K562 (cell line): ENCODE data around the gene RBM5. TPM values are rescaled to one million over a fixed set of nuclear protein-coding genes. Genes with fewer than 3 reads are reported as not detected.

ENCODE experiments used
- ATAC-seq: fragments of 200-7000 bp; cut with Tn5 transposase; 3 replicates; pipeline ENCODE4 v1.9.1; 2020; ENCODE audit warnings: moderate library complexity
- BruUV-seq: library from RNA; stranded (reverse); fragments of 400-500 nt; replicated peaks from 2 replicates; lab custom pipeline; 2021; lab: Mats Ljungman, UMichigan
- CTCF ChIA-PET: fragments of 300-600 bp; formaldehyde crosslinking; extraction: SDS; loops from one replicate; lab custom pipeline; 2021; ENCODE audit warnings: low intra/inter-chr PET ratio; lab: Yijun Ruan, JAX
- POLR2A ChIA-PET: fragments of 300-600, 350-650 bp; sonication (Branson Sonifier 250); formaldehyde crosslinking; extraction: SDS; loops from one replicate; lab custom pipeline; 2021; ENCODE audit warnings: antibody characterized with exemption, inconsistent platforms; lab: Yijun Ruan, JAX
- DNase-seq, 4 experiments: peaks; one replicate each; pipeline versions ENCODE4 v3.0.0 to v3.0.0-alpha.2; 2011 to 2018; ENCODE audit warnings: low spot score in 3 of 4, mixed read lengths in 3 of 4; ENCODE audit errors: extremely low read depth in 1 of 4
- FAIRE-seq: peaks from 2 replicates; lab custom pipeline; 2011; peaks lifted over from hg19 to GRCh38; lab: Jason Lieb, UNC
- H2AFZ ChIP-seq: 2 replicates; pipeline ENCODE4 v1.6.0; 2011; ENCODE audit warnings: low read depth, low read length, control low read depth, inconsistent platforms
- H3K27ac ChIP-seq: fragments of 200-600 bp; 3 replicates; pipeline ENCODE4 v1.8.0; 2011; ENCODE audit warnings: low read depth, mild to moderate bottlenecking, control low read depth, inconsistent platforms, low read length, moderate library complexity, mixed read lengths; ENCODE audit errors: extremely low read depth
- H3K27me3 ChIP-seq, 2 experiments: fragments of 300-600 bp in 1 of 2; 2 replicates in 1 of 2; 3 replicates in 1 of 2; pipeline versions ENCODE4 v1.6.0 to v1.8.0; 2011; ENCODE audit warnings: inconsistent platforms in 2 of 2, low read length in 2 of 2, mild to moderate bottlenecking in 1 of 2, mixed read lengths in 1 of 2, moderate library complexity in 1 of 2; ENCODE audit not compliant: control insufficient read depth in 2 of 2, insufficient read depth in 2 of 2
- H3K36me3 ChIP-seq: fragments of 300-600 bp; 3 replicates; pipeline ENCODE4 v1.8.0; 2011; ENCODE audit warnings: mild to moderate bottlenecking, low read length, inconsistent platforms; ENCODE audit not compliant: control insufficient read depth, insufficient read depth
- H3K4me1 ChIP-seq, 2 experiments: fragments of 200-600 bp in 1 of 2; replicated peaks in 1 of 2; 2 replicates in 1 of 2; 3 replicates in 1 of 2; pipeline versions ENCODE4 v1.5.1 to v1.8.0; 2011; ENCODE audit warnings: inconsistent platforms in 2 of 2, low read length in 2 of 2, mild to moderate bottlenecking in 1 of 2, mixed read lengths in 1 of 2, moderate library complexity in 1 of 2; ENCODE audit not compliant: control insufficient read depth in 2 of 2, insufficient read depth in 2 of 2
- H3K4me2 ChIP-seq: 2 replicates; pipeline ENCODE4 v1.6.1; 2011; ENCODE audit warnings: low read length, control low read depth, inconsistent platforms, mixed read lengths; ENCODE audit not compliant: insufficient read depth
- H3K4me3 ChIP-seq: fragments of 200-600 bp; sonication (generic), shearing (Covaris generic); 2 replicates; pipeline ENCODE4 v1.5.1; 2016; ENCODE audit warnings: control low read depth, inconsistent platforms
- H3K79me2 ChIP-seq: fragments of 200-600 bp; 3 replicates; pipeline ENCODE4 v1.8.0; 2011; ENCODE audit warnings: low read length, inconsistent platforms; ENCODE audit not compliant: control insufficient read depth, insufficient read depth
- H3K9ac ChIP-seq, 2 experiments: 2 replicates each; pipeline versions ENCODE4 v1.6.0 to v1.6.1; 2011; ENCODE audit warnings: low read depth in 2 of 2, low read length in 2 of 2, control low read depth in 1 of 2, inconsistent platforms in 1 of 2, mild to moderate bottlenecking in 1 of 2, mixed read lengths in 1 of 2; ENCODE audit not compliant: insufficient read depth in 1 of 2
- H3K9me1 ChIP-seq: one replicate; pipeline ENCODE4 v1.6.0; 2011; ENCODE audit warnings: inconsistent platforms, mild to moderate bottlenecking, low read length, moderate library complexity; ENCODE audit not compliant: control insufficient read depth, insufficient read depth
- H3K9me3 ChIP-seq: replicated peaks from 2 replicates; pipeline ENCODE4 v1.5.1; 2011; ENCODE audit warnings: low read depth, low read length, inconsistent platforms; ENCODE audit not compliant: control insufficient read depth, insufficient read depth
- H4K20me1 ChIP-seq: replicated peaks from 2 replicates; pipeline ENCODE4 v1.6.1; 2011; ENCODE audit warnings: low read length, inconsistent platforms, mixed read lengths; ENCODE audit not compliant: control insufficient read depth, insufficient read depth
- EWSR1 ChIP-seq: fragments of 450-650 bp; IDR thresholded peaks from 2 replicates; pipeline ENCODE4 v1.6.1; 2018; ENCODE audit warnings: borderline replicate concordance, mild to moderate bottlenecking, low read depth, moderate library complexity; ENCODE audit not compliant: partially characterized antibody
- NCOA2 ChIP-seq, 2 experiments: fragments of 450-650 bp; IDR thresholded peaks; 2 replicates each; pipeline ENCODE4 v1.6.1; 2018; ENCODE audit warnings: mild to moderate bottlenecking in 2 of 2, moderate library complexity in 1 of 2; ENCODE audit not compliant: partially characterized antibody in 2 of 2
- RB1 ChIP-seq: fragments of 450-650 bp; IDR thresholded peaks from 2 replicates; pipeline ENCODE4 v1.6.1; 2017; ENCODE audit warnings: low read depth, mild to moderate bottlenecking
- WGBS: fragments of 100-300 bp; shearing (Covaris generic); methylation state at CpG from one replicate; pipeline ENCODE4 v1.1.6; 2016; ENCODE audit warnings: low coverage, mixed read lengths; ENCODE audit not compliant: insufficient coverage; ENCODE audit errors: missing lambda C conversion rate; 5-methylcytosine and 5-hydroxymethylcytosine counted together
- in situ Hi-C: fragments of 300-500 bp; cut with MboI; formaldehyde crosslinking; loops from 4 replicates; pipeline ENCODE4 v1.15.0; 2018; ENCODE audit warnings: inconsistent platforms, mixed read lengths
- intact Hi-C: fragments of 100-400 bp; cut with micrococcal nuclease; formaldehyde crosslinking; loops from 2 replicates; pipeline ENCODE4 v1.14.2; 2022
- polyA plus RNA-seq, 8 experiments: library from polyadenylated mRNA; depleted of rRNA in 4 of 8; stranded (reverse) in 5 of 8; unstranded in 3 of 8; fragments of >200 nt; fragmentation: Nextera tagmentation in 2 of 8; fragmentation: Illumina TruSeq in 1 of 8; extraction: Ambion mirVana in 2 of 8; extraction: Trizol in 1 of 8; gene quantifications; 2 replicates each; pipeline versions ENCODE4 v1.2.1 to v1.2.3, GENCODE V29; 2011 to 2014; ENCODE audit warnings: inconsistent platforms in 1 of 8, missing spikeins in 1 of 8
- total RNA-seq, 7 experiments: library from RNA; depleted of rRNA in 6 of 7; stranded (reverse); fragments of >200 nt in 6 of 7; fragmentation: Illumina TruSeq in 2 of 7; extraction: Trizol in 2 of 7; gene quantifications; 2 replicates each; pipeline versions ENCODE4 v1.2.1 to v1.2.3, GENCODE V29; 2011 to 2021; ENCODE audit warnings: low replicate concordance in 1 of 7
- TF ChIP-seq, protein P1 (sequence below): fragments of 450-650 bp; IDR thresholded peaks from 2 replicates; pipeline ENCODE4 v1.6.1; 2018; ENCODE audit warnings: mild to moderate bottlenecking, low read depth; ENCODE audit not compliant: partially characterized antibody

Gene RBM5
- total and polyA plus RNA-seq, 9 of the 15 experiments (the other 6 are each of a cell fraction or from before 2014, with no cell fraction given) = 24.5 to 153 (median 81.6) TPM

DNA sequence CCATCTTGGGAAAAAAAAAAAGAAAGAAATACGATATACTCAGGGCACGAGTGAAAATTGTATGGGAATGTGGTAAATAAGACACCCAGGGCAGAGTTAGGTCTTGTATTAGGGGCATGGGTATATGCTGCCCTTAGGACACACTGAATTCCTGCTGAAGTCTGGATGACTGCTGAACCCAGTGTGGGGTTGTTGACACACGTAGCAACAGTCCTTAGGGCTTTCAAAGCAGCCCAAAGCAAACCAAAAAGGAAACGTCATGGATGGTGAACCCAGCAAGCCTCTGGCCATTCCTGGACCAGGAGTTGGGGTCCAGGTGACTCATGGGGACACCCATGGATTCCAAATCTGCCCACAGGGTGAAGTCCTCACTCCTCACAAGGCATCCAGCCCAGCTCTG, 39.3 kb downstream of the RBM5 start:
- no peaks in the 10 kb centered on the region for H4K20me1 ChIP-seq
- WGBS = 0% methylated on average over 2 of the region's 4 CpGs
- no peaks in the 10 kb centered on the region for H3K9me3 ChIP-seq
- in situ Hi-C loops = no loop called here
- no peak overlapping the region for H3K9ac ChIP-seq
- TF ChIP-seq EWSR1 (no peak), RB1 (no peak), NCOA2 (IDR thresholded peaks at IDR 0.05; ENCODE audit: partially characterized antibody in 2 of 2) (no peak)
- TF ChIP-seq, protein P1, sequence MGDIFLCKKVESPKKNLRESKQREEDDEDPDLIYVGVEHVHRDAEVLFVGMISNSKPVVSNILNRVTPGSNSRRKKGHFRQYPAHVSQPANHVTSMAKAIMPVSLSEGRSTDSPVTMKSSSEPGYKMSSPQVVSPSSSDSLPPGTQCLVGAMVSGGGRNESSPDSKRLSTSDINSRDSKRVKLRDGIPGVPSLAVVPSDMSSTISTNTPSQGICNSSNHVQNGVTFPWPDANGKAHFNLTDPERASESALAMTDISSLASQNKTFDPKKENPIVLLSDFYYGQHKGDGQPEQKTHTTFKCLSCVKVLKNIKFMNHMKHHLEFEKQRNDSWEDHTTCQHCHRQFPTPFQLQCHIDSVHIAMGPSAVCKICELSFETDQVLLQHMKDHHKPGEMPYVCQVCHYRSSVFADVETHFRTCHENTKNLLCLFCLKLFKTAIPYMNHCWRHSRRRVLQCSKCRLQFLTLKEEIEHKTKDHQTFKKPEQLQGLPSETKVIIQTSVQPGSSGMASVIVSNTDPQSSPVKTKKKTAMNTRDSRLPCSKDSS = no peak
- TF ChIP-seq, all 486 proteins: peak for 0
- intact Hi-C loops = no loop called here
- Histone ChIP-seq H3K27ac (no peak overlapping the region), H3K4me2 (no peak overlapping the region), H3K4me3 (no peak overlapping the region), H3K36me3 (no peaks in the 10 kb centered on the region), H3K79me2 (no peaks in the 10 kb centered on the region), H2AFZ (no peak overlapping the region), H3K9me1 (no peaks in the 10 kb centered on the region), H3K27me3 (peaks cover 0 to 7% of the 10 kb centered on the region in 2 experiments; a peak in 2 of 5 replicates), H3K4me1 (peaks cover 0 to 17% of the 10 kb centered on the region in 2 experiments; a peak in 2 of 5 replicates)
- FAIRE-seq (no peak), DNase-seq (no peak), ATAC-seq (no peak)
- ChIA-PET POLR2A (no interaction called here), CTCF (interaction anchor here (0.6 kb wide), 1 partner anchor 425 kb away, joined by 3 read pairs; no protein-coding TSS in a partner anchor)
- BruUV-seq = no TSS peak
